ENCODE measurements around the gene PJA1. TPM values are rescaled to one million over a fixed set of nuclear protein-coding genes. Genes with fewer than 3 reads are reported as not detected.

The PJA1 gene
- total and polyA plus RNA-seq, 10 donors: 8.6 to 22.2 (median 13.4) TPM

DNA sequence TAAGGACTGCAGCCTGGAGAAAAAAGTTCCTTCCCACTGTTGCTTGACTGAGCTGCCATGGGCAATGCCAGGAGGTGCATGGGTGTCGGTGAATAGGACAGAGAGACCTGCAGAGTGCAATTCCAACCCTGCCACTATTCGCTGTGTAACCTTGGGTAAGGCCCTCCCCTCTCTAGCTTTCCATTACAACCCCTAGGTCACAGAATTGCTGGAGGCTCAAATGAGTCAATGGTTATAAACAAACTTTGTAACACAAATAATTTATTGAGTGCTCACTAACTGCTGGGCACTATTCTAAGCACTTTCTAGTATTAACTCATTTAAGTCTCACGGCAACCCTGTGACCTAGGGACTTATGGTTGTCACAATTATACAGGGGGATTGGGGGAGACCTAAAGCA, 37.8 kb downstream of the PJA1 start:
- Histone ChIP-seq H3K4me1 (no peaks in the 10 kb centered on the region), H3K27ac (no peak overlapping the region), H3K27me3 (replicated peaks in 1 of 7) (peaks cover 0 to 43% (median 10%) of the 10 kb centered on the region in 7 donors), H3K36me3 (no peaks in the 10 kb centered on the region), H3K4me3 (no peak overlapping the region), H3K9me3 (no peaks in the 10 kb centered on the region)
- 80 to 97% (median 88%) methylated on average over 3 of the region's 3 CpGs for WGBS, 5 donors
- TF ChIP-seq POLR2AphosphoS5 (IDR thresholded peaks at IDR 0.05) (no peak), POLR2A (IDR thresholded peaks at IDR 0.05) (no peak)
- TF ChIP-seq, protein P1, sequence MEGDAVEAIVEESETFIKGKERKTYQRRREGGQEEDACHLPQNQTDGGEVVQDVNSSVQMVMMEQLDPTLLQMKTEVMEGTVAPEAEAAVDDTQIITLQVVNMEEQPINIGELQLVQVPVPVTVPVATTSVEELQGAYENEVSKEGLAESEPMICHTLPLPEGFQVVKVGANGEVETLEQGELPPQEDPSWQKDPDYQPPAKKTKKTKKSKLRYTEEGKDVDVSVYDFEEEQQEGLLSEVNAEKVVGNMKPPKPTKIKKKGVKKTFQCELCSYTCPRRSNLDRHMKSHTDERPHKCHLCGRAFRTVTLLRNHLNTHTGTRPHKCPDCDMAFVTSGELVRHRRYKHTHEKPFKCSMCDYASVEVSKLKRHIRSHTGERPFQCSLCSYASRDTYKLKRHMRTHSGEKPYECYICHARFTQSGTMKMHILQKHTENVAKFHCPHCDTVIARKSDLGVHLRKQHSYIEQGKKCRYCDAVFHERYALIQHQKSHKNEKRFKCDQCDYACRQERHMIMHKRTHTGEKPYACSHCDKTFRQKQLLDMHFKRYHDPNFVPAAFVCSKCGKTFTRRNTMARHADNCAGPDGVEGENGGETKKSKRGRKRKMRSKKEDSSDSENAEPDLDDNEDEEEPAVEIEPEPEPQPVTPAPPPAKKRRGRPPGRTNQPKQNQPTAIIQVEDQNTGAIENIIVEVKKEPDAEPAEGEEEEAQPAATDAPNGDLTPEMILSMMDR (IDR thresholded peaks at IDR 0.05 in 8 of 11, conservative IDR thresholded peaks at IDR 0.05 in 3 of 11): no peak
- intact Hi-C loops (cut with DNase I; ENCODE audit: low total_unique reads): no loop called here
- no peak for DNase-seq

DNA sequence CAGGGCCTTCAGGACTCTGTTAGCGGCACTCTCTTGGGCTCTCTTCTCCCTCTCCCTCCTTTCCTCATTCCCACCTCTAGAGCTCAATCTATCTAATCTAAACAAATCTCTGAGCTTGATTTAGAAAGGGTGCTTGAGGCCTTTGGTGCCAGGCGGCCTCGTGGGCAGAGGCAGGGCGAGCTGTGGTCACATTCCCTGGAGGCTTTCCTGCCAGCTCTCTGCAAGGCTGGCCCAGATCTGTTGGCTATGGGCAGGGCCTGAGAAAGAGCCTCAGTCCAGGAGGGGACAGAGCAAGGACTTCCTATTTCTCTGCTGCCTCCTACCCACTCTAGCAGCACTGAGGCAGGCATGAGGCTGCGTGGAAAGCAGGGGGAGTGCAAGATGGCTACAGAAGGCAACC, 38.6 kb downstream of the PJA1 start:
- no peaks in the 10 kb centered on the region for H3K36me3 ChIP-seq
- WGBS, 5 donors: 59 to 68% (median 65%) methylated on average over 4 to 5 of the region's 5 CpGs
- TF ChIP-seq POLR2AphosphoS5 (IDR thresholded peaks at IDR 0.05) (no peak), POLR2A (IDR thresholded peaks at IDR 0.05) (no peak)
- TF ChIP-seq, protein P1 (IDR thresholded peaks at IDR 0.05 in 8 of 11, conservative IDR thresholded peaks at IDR 0.05 in 3 of 11): no peak
- peaks cover 0 to 38% (median 10%) of the 10 kb centered on the region in 7 donors for H3K27me3 ChIP-seq (replicated peaks in 1 of 7)
- H3K4me1 ChIP-seq: no peaks in the 10 kb centered on the region
- no peak overlapping the region for H3K27ac ChIP-seq
- intact Hi-C loops (cut with DNase I; ENCODE audit: low total_unique reads): no loop called here
- no peaks in the 10 kb centered on the region for H3K9me3 ChIP-seq
- no peak for DNase-seq
- H3K4me3 ChIP-seq: no peak overlapping the region

DNA sequence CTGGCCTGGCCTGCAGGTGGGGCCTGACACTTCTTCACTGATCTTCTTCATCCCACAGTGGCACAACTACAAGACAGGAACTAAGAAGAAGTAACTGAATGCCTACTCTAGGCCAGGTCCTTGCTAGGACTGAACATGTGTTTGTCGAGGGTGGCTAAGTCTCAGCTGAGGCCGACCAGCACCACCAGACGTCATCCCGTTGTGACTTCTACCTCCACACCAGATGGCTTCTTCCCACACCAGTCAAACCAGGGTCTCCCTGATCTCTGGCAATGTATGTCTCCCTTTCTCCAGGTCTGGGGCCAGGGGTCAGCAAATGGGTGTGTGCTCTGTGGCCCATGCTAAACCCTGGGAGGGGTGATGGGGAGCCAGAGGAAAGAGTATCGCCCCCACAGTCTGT, 40.2 kb downstream of the PJA1 start:
- peaks cover 0 to 31% (median 9%) of the 10 kb centered on the region in 7 donors for H3K27me3 ChIP-seq (replicated peaks in 1 of 7)
- 88 to 93% (median 89%) methylated on average over 5 of the region's 5 CpGs for WGBS, 5 donors
- H3K4me3 ChIP-seq: no peak overlapping the region
- H3K27ac ChIP-seq: no peak overlapping the region
- no peaks in the 10 kb centered on the region for H3K4me1 ChIP-seq
- TF ChIP-seq, protein P1 (IDR thresholded peaks at IDR 0.05 in 8 of 11, conservative IDR thresholded peaks at IDR 0.05 in 3 of 11): no peak
- no peaks in the 10 kb centered on the region for H3K9me3 ChIP-seq
- intact Hi-C loops (cut with DNase I; ENCODE audit: low total_unique reads): no loop called here
- DNase-seq: no peak
- no peaks in the 10 kb centered on the region for H3K36me3 ChIP-seq

- Histone ChIP-seq H3K9me3 (no peaks in the 10 kb centered on the region), H3K4me3 (no peak overlapping the region), H3K27me3 (replicated peaks in 1 of 7) (peaks cover 0 to 27% (median 8%) of the 10 kb centered on the region in 7 donors), H3K36me3 (no peaks in the 10 kb centered on the region), H3K27ac (no peak overlapping the region), H3K4me1 (no peaks in the 10 kb centered on the region)
- intact Hi-C loops (cut with DNase I; ENCODE audit: low total_unique reads): no loop called here
- WGBS, 5 donors: 80 to 93% (median 86%) methylated on average over 3 of the region's 3 CpGs
- TF ChIP-seq, protein P1 (IDR thresholded peaks at IDR 0.05 in 8 of 11, conservative IDR thresholded peaks at IDR 0.05 in 3 of 11): no peak
- TF ChIP-seq POLR2A (IDR thresholded peaks at IDR 0.05) (no peak), POLR2AphosphoS5 (IDR thresholded peaks at IDR 0.05) (no peak)
- no peak for DNase-seq
Observed at GRCh38 chrX:69124108-69124507, 41.1 kb downstream of the PJA1 start.
